AG09319 (cell line): ENCODE data around the gene FAM124A.

Experiments
- DNase-seq: peaks from one replicate; pipeline ENCODE4 v3.0.0-alpha.2; 2010; ENCODE audit warnings: low read depth; ENCODE audit errors: extremely low read depth
- CTCF ChIP-seq: IDR thresholded peaks from 2 replicates; pipeline ENCODE4 v1.5.1; 2011; ENCODE audit warnings: low read depth, mild to moderate bottlenecking, inconsistent platforms, low read length, moderate library complexity

The FAM124A gene

GRCh38 chr13:51257187-51257586, 35.0 kb downstream of the FAM124A start:
- TF ChIP-seq CTCF = no peak
- no peak for DNase-seq

- no peak for DNase-seq
- no peak for TF ChIP-seq CTCF
Measured at GRCh38 chr13:51258612-51259548, 36.7 kb downstream of the FAM124A start.

- TF ChIP-seq CTCF = no peak
- DNase-seq = no peak
Measured at GRCh38 chr13:51260154-51260553, 38.0 kb downstream of the FAM124A start.

GRCh38 chr13:51261610-51262249, 39.5 kb downstream of the FAM124A start:
- TF ChIP-seq CTCF = no peak

GRCh38 chr13:51262501-51263211, 40.5 kb downstream of the FAM124A start:
- no peak for DNase-seq
- no peak for TF ChIP-seq CTCF

More at GRCh38 chr13:51261610-51262249, 39.5 kb downstream of the FAM124A start:
- DNase-seq = no peak

GRCh38 chr13:51266642-51267041, 44.4 kb downstream of the FAM124A start:
- no peak for TF ChIP-seq CTCF
- DNase-seq = no peak
